ENCODE measurements around the gene EFS. TPM values are rescaled to one million over a fixed set of nuclear protein-coding genes. Genes with fewer than 3 reads are reported as not detected.
A peak's percentile ranks its signal among the peaks of the same experiment; 100 is the strongest.

EFS gene
- total RNA-seq, 1 experiment from 2014 or later = 0.36 TPM

GRCh38 chr14:23380197-23380914, 15.4 kb upstream of the EFS start:
- H3K9ac ChIP-seq (ENCODE audit: low read length) = no peak overlapping the region
- H3K4me3 ChIP-seq (ENCODE audit: low read length) = no peak overlapping the region
- no peaks in the 10 kb centered on the region for H3K9me3 ChIP-seq (ENCODE audit: low read length)
- no peak overlapping the region for H3K27ac ChIP-seq (ENCODE audit: low read length)
- H3K79me2 ChIP-seq (ENCODE audit: low read length) = no peaks in the 10 kb centered on the region
- no peak overlapping the region for H3K4me2 ChIP-seq (ENCODE audit: low read length)
- no peak overlapping the region for H2AFZ ChIP-seq (ENCODE audit: low read length)
- ChIA-PET POLR2A (ENCODE audit: unreplicated experiment) (no interaction called here), CTCF (interaction anchor here (0.6 to 1.3 kb wide), 4 partner anchors 43 to 311 kb away, joined by 3 to 11 read pairs (median 6); partner anchors contain the start of gene AP1G2)
- H3K27me3 ChIP-seq (ENCODE audit: low read length) = peaks cover 35% of the 10 kb centered on the region
- no peaks in the 10 kb centered on the region for H4K20me1 ChIP-seq (ENCODE audit: low read length)
- H3F3A ChIP-seq (ENCODE audit: low read length, unreplicated experiment) = no peaks in the 10 kb centered on the region
- BruUV-seq (replicated peaks) = no TSS peak
- ATAC-seq (no peak), DNase-seq (no peak)
- H3K36me3 ChIP-seq (ENCODE audit: low read depth, low read length) = no peaks in the 10 kb centered on the region
- H3K4me1 ChIP-seq (ENCODE audit: insufficient read depth, low read length) = no peaks in the 10 kb centered on the region
- TF ChIP-seq EZH2phosphoT487 (IDR thresholded peaks at IDR 0.05; ENCODE audit: borderline replicate concordance, low read length) = no peak
- 0 out of 2 replicates have a peak, but pooled peaks have one; percentile 18 for TF ChIP-seq CTCF (conservative IDR thresholded peaks at IDR 0.05; ENCODE audit: low read depth, low read length)
- no peak for TF ChIP-seq EZH2 (IDR thresholded peaks at IDR 0.05; ENCODE audit: low read length, unreplicated experiment)
- no peaks in the 10 kb centered on the region for H3K9me2 ChIP-seq (replicated peaks; ENCODE audit: low read length)
- intact Hi-C loops (cut with micrococcal nuclease) = loop anchor here (1.0 kb wide), 2 partner anchors 52 to 115 kb away; no protein-coding TSS in a partner anchor

GRCh38 chr14:23379366-23380196, 14.6 kb upstream of the EFS start:
- ChIA-PET POLR2A (ENCODE audit: unreplicated experiment) (no interaction called here), CTCF (interaction anchor here (0.6 to 1.3 kb wide), 4 partner anchors 43 to 311 kb away, joined by 3 to 11 read pairs (median 6); partner anchors contain the start of gene AP1G2)
- no peak for TF ChIP-seq EZH2phosphoT487 (IDR thresholded peaks at IDR 0.05; ENCODE audit: borderline replicate concordance, low read length)
- peak; percentile 94 for TF ChIP-seq CTCF (conservative IDR thresholded peaks at IDR 0.05; ENCODE audit: low read depth, low read length)
- H3K9me3 ChIP-seq (ENCODE audit: low read length) = no peaks in the 10 kb centered on the region
- H3K27ac ChIP-seq (ENCODE audit: low read length) = no peak overlapping the region
- BruUV-seq (replicated peaks) = no TSS peak
- no peak overlapping the region for H3K4me3 ChIP-seq (ENCODE audit: low read length)
- H3K9ac ChIP-seq (ENCODE audit: low read length) = no peak overlapping the region
- H3F3A ChIP-seq (ENCODE audit: low read length, unreplicated experiment) = no peaks in the 10 kb centered on the region
- ATAC-seq (peak; percentile 91), DNase-seq (peak; percentile 81)
- H3K9me2 ChIP-seq (replicated peaks; ENCODE audit: low read length) = no peaks in the 10 kb centered on the region
- H3K79me2 ChIP-seq (ENCODE audit: low read length) = no peaks in the 10 kb centered on the region
- H3K4me2 ChIP-seq (ENCODE audit: low read length) = no peak overlapping the region
- intact Hi-C loops (cut with micrococcal nuclease) = loop anchor here (1.0 kb wide), 2 partner anchors 51 to 114 kb away; no protein-coding TSS in a partner anchor
- peaks cover 27% of the 10 kb centered on the region for H3K27me3 ChIP-seq (ENCODE audit: low read length)
- H3K36me3 ChIP-seq (ENCODE audit: low read depth, low read length) = no peaks in the 10 kb centered on the region
- H4K20me1 ChIP-seq (ENCODE audit: low read length) = no peaks in the 10 kb centered on the region
- H2AFZ ChIP-seq (ENCODE audit: low read length) = no peak overlapping the region
- no peaks in the 10 kb centered on the region for H3K4me1 ChIP-seq (ENCODE audit: insufficient read depth, low read length)
